GM19035 (cell line): ENCODE measurements around the gene NDUFV1.

Experiments
- ATAC-seq: cut with Tn5 transposase; IDR thresholded peaks from one replicate; pipeline ENCODE4 v1.9.1; 2021; ENCODE audit not compliant: unreplicated experiment

Gene NDUFV1

DNA sequence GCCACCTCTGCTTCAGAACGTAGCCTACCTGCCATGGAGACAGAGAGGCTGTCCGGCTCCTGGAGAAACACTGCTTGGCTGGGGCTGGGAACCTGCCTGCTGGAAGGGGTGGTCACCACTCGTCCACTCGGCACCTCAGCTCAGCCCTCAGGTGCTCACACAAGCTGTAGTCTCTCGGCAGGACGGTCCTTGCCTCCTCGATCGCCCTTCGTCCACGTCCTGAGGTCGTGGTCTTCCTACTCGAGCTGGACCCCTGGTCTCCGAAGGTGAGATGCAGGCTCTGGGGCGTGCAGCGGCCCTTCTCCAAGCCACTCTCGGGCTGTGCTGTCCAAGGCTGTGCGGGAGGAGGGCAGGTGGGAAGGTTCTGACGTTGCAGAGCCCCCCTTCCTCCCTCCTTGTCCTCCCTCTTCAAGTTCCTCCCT lies 32.7 kb downstream of the NDUFV1 start, which contains the start of gene TBX10:
TBX10 (minus strand) TSS at position 326 of the 422 bp plus-strand sequence; CDS start at position 35, 291 bp downstream.
- ATAC-seq: no peak

DNA sequence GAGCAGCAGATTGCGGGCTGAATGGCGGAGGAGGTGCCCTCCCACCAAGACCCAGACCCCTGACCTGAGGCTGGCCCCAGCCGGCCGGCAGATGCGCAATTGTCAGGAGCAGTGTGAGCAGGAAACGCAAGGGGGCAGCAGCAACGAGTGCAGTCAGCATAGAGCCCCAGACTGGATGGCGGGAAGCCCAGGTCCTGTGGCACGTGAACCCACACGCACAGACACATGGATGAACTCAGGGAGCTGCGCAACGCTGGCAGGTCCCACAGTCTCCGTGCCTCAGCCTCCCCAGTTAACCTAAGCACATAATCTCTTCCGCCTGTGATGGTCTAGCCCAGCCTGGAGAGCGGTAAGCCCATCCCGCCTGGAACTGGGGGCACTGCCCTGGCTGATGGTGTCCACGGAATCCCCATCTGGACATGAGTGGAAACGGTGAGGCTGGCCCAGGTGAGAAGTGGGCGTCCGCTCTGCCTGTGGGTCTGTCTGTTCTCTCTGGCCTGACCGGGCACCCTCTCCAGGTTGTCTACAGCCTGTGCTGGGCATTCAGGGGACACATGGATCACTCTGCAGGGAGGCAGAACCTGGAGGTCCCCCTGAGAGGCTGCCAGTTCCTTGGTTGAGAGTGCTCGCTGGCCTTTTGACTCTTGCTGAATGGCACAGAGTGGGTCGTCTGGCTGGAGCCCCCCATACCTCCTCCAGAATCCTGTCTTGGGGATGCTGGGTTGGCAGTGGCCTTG lies 33.5 kb downstream of the NDUFV1 start:
- ATAC-seq: no peak

DNA sequence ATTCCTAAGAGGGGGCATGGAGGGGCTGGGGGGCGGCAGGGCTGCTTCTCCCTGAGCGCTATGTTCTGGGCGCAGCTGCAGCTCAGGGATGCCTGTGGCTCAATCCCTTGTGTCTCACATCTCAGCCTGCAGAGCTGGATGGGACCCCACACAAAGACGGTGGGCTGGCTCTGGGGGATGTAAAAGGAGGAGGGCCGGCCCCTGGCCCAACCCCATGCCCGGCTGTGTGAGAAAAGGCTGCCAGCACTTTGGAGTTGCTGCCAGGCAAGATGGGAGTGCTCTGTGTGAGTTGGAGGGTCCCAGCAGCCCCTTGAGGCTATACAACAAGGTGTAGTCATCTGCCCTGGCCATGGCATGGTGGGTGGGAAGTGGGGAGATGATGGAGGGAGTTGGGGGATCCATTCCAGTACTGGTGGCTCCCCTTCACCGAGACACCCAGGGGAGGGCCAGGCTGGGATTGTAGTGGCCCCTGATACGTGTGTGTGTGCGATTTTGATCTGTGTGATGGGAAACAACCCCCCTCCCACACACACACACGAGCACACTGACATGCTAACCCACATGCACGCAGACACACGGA lies 34.1 kb downstream of the NDUFV1 start:
- ATAC-seq: no peak

DNA sequence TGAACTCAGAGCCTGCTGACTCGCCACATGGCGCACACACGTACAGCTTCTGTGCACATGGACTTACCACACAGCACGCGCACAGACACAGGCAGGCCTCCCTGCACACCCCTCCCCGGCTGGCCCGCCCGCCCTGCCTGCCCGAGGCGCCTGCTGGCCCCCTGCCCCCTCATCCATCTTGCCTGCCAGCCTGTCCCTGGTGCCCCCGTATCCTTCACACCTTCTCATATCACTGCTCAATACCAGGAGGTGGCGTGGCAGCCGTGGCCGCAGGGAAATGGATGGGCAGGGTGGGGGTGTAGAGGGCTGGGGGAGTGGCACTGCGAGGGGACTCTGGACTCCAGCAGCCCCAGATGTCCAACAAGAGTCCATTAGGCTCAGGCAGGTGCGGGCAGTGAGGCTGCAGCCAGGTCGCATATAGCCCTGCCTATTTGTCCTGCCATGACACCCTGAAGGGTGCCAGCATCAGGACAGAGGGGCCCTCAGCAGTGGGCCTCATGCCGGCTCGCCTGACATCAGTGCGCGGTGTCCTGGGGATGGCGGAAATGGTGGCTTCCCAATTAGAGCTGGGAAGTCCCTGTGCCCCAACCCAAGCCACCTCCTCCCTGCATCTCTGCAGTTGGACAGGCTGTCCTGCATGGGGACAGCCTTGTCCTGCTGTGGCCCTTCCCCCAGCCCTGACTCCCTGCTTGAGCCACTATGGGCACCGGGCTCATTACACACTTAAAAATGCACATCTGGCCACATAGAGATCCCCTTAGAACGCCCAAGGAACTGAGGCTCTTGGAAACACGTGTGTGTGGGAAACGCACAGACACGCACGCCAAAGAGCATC lies 34.8 kb downstream of the NDUFV1 start:
- no peak for ATAC-seq

DNA sequence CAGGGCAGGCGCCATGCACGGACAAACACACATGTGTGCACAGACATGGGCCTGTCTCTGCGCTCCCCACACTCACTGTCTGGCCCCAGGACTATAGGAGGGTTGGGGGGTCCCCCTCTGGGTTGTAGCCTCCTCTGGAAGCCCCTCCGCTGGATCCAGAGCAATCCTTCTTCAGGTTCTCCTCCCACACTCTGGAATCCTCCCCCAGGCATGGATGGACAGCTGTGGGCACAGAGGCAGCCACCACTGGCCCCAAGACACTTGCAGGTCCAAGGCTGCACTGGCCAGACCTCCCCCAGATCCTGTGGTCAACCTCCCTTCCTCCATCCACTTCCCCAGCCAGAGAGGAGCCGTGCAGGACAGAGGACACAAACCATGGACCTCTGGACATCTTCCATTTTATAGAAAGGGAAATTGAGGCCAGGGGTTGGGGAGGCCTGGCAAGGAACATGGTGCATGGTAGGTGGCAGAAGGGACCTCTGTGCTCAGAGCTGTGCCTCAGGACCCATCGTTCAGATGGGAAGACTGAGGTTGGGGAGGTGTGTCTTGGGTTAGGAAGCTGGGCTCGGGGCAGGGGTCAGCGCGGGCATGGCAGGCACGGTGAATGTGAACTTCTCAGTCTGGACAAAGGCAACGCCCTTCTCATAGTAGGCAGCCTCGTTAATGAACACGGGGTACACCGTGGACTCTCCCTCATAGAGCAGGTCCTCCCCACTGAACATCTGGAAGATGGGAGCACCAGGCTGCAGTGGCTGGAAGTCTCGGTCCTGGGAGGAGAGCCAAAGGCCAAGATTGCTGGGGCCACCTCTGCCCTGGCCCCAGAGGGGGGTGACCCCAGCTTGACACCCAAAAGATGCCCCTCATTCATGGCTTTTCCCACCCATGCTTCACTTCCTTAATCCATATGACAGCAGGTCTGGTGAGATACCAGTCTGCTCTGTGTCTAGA lies 35.7 kb downstream of the NDUFV1 start:
- ATAC-seq: no peak

DNA sequence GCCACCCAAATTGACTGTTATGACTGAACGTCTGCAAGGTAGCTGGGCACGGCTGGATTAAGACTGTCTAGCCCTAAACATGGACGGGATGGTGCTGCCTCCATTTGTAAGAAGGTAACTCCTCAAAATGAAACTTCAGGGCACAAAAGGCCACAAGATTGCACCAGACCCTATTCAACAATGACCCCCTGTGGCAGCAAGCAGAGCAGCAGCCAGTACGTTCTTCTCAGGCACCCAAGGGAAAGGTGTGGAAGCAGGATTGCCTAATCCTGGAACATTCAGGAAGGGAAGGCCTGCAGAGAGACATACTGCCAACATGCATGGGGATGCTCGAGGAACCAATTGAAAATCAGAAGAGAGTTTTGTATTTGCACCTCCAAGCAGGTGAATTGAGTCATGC lies 37.3 kb downstream of the NDUFV1 start:
- no peak for ATAC-seq

DNA sequence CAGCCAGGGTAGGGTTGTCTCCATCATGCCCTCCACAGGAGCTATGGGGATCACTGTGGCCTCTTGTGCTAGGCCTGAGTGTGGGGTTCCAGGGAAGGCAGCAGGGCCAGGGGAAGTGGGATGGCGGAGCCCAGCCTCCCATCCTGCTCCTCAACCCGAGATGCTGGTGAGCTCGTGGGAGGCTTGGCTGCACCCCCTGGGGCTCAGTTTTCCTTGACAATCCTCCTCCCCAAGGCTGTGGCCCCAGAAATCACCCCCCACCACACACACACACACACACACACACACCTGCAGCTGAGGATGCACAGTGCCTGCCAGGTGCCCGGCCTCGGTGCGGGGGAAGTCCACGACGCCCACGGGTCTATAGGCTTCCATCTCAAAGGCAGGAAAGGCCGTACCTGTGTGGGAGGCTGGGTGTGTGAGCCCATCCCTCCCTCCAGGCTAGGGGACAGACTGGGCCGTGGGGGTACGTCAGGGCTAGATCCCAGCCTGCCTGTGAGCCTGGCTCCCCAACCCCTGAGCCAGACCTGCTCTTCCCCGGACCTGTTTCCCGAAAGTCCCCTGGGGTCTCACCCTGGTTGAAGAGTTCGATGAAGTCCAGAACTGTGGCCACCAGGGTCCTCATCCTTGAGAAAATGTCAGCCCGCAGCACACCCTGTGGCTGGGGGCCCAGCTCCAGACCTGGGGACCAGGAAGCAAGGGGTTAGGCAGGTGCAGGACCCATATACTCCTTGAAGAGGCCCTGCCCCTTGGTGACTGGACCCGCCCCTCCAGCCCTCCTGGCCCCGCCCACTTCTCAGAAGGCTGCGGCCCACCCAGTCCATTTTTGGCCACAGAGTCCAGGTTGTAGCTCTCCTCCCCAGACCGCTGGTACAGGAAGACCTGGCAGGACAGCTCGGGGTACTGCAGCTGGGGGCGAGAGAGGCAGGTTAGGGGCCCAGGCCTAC lies 38.0 kb downstream of the NDUFV1 start:
- no peak for ATAC-seq

DNA sequence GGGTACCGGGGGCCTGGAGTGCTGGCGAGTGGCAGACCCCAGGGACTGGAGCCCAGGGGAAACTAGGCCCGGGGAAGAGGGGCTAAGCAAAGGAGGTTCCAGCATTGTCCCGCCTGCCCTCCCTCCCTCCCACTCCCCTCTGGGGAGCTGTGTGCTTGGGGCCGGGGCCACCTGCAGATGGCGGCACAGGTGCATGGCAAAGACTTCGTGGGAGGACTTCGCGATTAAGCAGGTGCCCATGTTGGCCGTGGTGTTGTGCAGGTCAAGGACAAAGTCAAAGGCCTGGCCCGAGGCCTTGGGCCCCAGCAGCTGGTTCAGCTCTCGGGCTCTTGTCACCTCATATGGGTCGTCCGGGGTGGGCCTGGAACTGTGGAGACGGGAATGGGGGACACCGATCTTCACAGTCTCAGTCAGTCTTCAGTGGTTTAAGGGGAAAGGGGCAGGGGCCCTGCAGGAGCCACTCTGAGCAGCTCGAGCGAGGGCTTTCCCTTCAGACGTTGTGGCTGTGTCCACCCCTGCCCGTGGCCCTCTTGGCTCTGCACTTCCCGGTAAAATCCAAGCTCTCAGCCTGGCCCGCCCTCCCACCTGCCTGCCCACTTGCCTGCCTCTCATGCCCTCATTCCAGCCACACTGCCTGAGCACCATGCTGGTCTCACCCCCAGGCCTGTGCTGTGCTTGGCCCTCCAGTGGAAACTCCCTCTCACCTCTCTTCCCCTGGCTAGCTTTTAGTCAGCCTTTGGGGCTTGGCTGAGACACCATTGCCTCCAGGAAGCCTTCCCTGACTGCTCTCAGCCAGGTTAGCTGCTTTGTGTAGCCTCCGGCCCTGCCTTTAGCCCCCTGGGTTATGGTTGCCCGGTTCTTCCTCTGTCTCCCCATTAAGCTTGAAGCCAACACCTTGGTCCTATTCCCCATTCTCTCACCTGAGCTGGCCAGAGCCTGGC lies 39.1 kb downstream of the NDUFV1 start:
- no peak for ATAC-seq

DNA sequence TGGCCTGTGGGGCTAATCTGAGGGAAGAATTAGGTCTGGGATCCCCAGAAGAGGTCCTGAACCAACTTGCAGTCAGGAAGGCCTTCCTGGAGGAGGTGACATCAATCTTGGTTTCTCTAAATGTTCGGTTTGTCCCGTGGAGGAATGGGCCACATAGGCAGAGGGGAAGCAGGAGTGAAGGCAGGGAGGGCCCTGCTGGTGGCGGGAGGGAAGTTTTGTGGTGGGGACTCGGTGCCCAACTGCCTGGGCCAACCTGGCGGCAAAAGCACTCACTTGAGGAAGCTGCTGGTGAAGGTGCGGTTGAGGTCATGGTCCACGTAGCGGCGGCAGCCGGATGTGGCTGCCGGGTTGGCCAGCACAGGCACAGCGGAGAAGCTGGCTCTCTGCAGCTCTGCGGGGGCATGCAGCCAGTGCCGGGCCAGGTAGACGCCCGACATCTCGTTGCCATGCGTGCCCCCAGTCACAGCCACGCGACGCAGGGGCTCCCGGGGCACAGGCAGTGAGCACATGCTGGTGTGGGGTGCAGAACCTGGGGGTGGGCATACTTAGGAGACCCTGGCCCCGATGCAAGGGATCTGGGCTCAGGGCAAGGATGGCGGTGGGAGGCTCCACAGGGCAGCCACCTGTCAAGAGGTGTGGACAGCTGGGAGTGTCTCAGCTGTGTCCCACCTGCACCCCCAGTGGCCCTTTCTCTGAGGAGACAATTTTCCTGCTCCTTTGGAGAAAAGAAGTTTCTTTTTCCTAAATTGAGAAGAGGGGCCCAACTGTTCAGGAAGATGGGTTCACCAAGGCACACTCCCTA lies 40.0 kb downstream of the NDUFV1 start:
- no peak for ATAC-seq

DNA sequence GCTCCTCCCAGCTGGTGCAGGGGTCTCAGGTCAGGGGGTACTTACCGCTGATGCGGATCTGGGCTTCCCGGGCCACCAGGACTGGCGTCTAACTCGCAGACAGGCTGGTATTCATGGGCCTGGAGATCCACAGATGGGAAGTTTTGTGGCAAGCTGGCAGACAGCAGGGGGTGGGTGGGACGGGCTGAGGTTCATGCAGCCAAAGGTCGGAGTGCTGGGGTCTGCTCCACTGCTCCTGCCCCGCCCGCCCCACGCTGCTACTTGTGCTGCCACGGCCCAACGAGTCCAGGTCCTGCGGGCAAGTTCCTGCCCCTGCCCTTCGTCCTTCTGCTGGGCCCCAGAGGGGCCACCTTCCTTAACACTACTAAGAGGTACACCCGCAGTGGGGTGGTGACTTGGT lies 40.7 kb downstream of the NDUFV1 start:
- ATAC-seq: no peak

DNA sequence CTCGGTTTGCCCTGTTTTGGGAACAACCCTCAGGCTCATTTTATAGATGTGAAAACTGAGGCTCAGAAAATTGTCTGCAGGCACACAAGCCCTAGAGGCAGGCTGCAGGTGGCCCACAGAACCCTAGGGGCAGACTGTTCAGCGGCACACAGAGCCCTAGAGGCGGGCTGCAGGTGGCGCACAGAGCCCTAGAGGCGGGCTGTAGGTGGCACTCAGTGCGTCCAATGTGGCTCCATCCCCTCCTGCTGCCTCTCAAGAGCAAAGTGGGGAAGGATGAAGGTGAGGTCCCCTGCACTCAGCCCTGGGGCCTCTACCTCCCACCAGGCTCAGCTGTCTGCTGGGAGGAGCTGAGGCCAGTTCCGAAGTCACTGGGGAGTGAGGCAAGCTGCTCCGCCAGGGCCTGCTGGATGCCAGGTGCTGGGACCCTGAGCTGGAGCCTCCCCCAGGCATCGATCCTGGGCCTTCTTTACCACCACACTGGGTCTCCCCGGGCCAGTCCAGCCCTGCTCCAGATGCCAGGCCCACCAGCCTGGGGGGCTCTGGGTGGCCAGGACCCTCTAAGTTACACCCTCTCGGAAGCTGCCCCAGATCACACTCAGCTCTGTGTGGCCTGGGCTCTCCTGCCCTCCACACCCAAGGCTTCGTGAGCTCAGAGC lies 41.5 kb downstream of the NDUFV1 start:
- ATAC-seq: no peak

DNA sequence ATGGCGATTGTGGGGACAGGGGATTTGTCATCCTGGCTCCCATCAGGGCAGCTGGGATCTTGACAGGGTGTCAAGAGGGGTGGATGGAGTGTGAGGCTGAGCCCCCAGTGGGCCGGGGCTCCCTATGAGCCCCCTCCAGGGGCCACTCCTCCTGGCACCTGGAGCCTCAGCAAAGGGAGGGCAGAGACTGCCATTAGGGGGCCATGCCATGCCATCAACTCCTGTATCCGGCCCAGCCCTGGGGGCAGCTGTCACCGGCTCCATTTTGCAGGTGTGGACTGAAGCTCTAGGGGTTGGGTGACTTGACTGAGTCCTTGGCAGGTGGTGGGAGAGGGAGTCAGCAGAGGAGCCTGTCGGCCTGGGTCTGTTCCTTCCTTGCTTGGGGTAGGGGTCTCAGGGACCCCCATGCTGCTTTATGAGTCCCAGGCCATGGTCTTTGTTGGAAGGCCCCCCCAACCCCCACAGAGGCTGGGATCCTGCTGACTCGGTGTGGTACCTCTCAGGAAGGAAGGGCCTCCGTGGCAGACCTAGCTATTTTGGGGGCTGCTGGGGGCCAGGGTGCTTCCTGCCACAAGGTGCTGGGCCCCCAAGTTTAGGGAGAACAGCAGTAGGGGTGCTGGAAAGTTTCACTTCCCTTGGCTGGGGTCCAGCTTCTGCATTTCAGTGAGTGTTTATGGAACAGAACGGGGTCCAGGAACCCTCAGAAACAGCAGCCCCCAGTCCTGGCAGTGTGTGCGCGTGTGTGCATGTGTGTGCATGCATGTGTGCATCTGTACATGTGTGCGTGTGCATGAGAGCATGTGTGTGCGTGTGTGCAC lies 42.3 kb downstream of the NDUFV1 start:
- no peak for ATAC-seq

DNA sequence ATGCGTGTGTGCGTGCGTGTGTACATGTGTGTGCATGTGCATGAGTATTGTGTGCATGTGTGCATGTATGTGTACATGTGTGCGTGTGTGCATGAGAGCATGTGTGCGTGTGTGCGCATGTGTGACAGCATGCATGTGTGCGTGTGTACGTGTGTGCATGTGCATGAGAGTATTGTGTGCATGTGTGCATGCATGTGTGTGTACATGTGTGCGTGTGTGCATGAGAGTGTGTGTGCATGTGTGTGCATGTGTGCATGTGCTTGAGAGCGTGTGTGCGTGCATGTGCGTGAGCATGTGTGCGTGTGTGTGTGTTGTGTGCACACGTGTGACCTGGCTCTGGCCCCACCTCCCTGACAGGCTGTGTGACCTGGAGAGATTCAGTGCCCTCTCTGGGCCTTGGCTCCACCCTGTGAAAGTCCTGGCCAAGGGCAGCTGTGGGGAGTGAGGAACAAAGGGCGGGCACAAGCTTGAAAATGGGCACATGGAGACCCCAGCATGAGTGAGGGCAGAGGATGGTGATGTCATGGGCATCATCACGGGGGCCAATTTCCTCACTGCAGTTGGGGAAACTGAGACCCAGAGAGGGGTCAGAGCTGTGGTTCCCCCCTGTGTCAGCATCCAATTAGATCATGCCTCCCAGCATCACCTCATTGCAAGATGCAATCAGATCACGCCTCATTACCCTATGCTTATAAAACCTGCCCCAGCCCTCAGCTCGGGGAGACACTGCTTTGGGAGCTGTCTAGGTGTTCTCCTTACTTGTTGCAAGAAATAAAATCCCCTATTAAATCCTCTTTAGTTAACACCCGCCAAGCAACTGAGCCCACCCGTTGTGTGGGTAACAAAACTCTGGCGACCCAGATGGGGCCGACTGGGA lies 43.1 kb downstream of the NDUFV1 start:
- no peak for ATAC-seq

DNA sequence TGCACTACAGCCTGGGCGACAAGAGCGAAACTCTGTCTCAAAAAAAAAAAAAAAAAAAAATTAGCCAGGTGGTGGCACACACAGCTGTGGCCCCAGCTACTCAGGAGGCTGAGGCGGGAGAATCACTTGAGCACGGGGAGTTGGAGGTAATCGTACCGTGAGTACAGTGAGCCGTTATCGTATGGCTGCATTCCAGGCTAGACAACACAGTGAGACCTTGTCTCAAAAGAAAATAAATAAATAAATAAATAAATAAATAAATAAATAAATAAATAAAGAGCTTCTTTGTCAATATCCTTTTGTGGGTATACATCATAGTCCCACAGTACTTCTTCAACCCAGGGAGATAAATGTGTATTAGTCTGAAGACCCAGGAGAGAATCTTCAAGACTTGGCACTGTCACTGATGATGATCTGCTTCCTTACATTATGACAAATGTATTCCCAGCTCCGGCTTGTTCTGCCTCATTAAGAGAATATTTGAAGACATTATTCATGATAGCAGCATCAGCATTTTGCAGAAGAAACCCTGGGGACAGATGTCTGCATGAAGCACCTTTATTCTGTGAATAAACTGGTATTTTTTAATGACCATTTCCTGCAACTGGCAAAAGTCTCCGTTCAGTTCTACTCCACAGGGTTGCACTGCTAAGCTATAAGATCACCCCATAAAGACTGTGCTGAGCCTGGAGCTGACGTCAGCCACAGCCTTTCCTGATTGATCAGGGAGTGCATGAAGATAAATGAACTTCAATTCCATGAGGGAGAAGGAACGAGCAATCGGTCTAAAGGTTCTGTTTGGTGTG lies 45.4 kb downstream of the NDUFV1 start:
- ATAC-seq: no peak
